Naive thymus-derived CD8-positive, alpha-beta T cell (primary cell): ENCODE data around the gene SNAI1. TPM values are rescaled to one million over a fixed set of nuclear protein-coding genes. Genes with fewer than 3 reads are reported as not detected.
A peak's percentile ranks its signal among the peaks of the same experiment; 100 is the strongest.

Experiments used
- ATAC-seq, 2 donors: fragments of 150-1000 bp; cut with Tn5 transposase in 1 of 2; sonication (Bioruptor Pico), chemical (Tn5 transposase) in 1 of 2; 1 replicate in 1 of 2; 2 replicates in 1 of 2; pipeline ENCODE4 v1.10.0; 2021; ENCODE audit warnings: mild to moderate bottlenecking in 2 of 2, moderate library complexity in 2 of 2
- POLR2A ChIA-PET: fragments of 350-600 bp; sonication (Branson Sonifier 250); formaldehyde crosslinking; loops from one replicate; lab custom pipeline; 2021; ENCODE audit warnings: antibody characterized with exemption; lab: Charles Lee
- DNase-seq, 10 donors: peaks; one replicate each; pipeline versions ENCODE4 v3.0.0 to v3.0.0-alpha.2; 2020 to 2022
- H3K27ac Mint-ChIP-seq, 10 donors: one replicate each; pipeline ENCODE4 v1.8.0; 2020 to 2022; ENCODE audit warnings: mild to moderate bottlenecking in 10 of 10, mixed read lengths in 10 of 10, moderate library complexity in 4 of 10, inconsistent platforms in 1 of 10
- H3K27me3 Mint-ChIP-seq, 5 donors: one replicate each; pipeline ENCODE4 v1.8.0; 2021 to 2022; ENCODE audit warnings: mixed read lengths in 5 of 5
- H3K36me3 Mint-ChIP-seq, 3 donors: one replicate each; pipeline ENCODE4 v1.8.0; 2020 to 2022; ENCODE audit warnings: mixed read lengths in 3 of 3, mild to moderate bottlenecking in 2 of 3, inconsistent platforms in 1 of 3
- H3K4me1 Mint-ChIP-seq, 4 donors: one replicate each; pipeline ENCODE4 v1.8.0; 2021 to 2022; ENCODE audit warnings: mixed read lengths in 4 of 4
- H3K4me3 Mint-ChIP-seq, 10 donors: one replicate each; pipeline ENCODE4 v1.8.0; 2020 to 2022; ENCODE audit warnings: mild to moderate bottlenecking in 10 of 10, mixed read lengths in 10 of 10, moderate library complexity in 6 of 10, inconsistent platforms in 1 of 10
- H3K9me3 Mint-ChIP-seq, 9 donors: one replicate each; pipeline ENCODE4 v1.8.0; 2020 to 2022; ENCODE audit warnings: mixed read lengths in 9 of 9, mild to moderate bottlenecking in 3 of 9, inconsistent platforms in 1 of 9, moderate library complexity in 1 of 9
- polyA plus RNA-seq, 3 donors: library from polyadenylated mRNA; unstranded; fragments of 300-500 nt; fragmentation: Illumina TruSeq; gene quantifications; one replicate each; pipeline ENCODE4 v1.2.3, GENCODE V29; 2021
- total RNA-seq, 8 experiments: library from RNA in 2 of 8; stranded (reverse) in 2 of 8; gene quantifications; one replicate each; pipeline ENCODE4 v1.2.3 and lab custom pipeline; 2021 to 2026

SNAI1 gene
- total and polyA plus RNA-seq, 5 experiments from 2014 or later, result 0.25 to 1.5 (median 0.73) TPM; not detected in 1

DNA sequence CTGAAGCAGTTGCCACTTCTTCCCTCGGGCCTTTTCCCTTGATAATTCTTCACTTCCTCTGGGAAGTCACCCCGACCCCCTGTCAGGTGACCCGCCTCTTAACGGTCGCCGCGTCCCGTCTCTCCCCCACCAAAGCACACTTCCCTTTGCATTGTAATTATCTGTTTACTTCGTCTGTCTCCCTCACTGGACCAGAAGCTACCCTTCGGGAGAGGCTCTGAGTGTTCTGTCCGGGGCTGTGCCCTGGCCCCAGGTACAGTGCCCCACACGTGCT, 771 bp upstream of the SNAI1 start:
- Mint-ChIP-seq H3K27me3 (no peaks in the 10 kb centered on the region), H3K36me3 (no peaks in the 10 kb centered on the region), H3K4me1 (peaks cover 17 to 40% (median 34%) of the 10 kb centered on the region in 4 donors), H3K4me3 (peak overlapping the region; percentile 63 to 80 (median 74)), H3K9me3 (no peaks in the 10 kb centered on the region), H3K27ac (peak overlapping the region in 8 of 10 donors; percentile 2 to 90 (median 76))
- ATAC-seq, result no peak
- DNase-seq, result peak in 1 of 10 donors; percentile 14
- POLR2A ChIA-PET, result interaction anchor here (0.6 to 2.2 kb wide), 4 partner anchors 34 to 134 kb away, joined by 3 to 16 read pairs (median 4); partner anchors contain the start of gene UBE2V1

DNA sequence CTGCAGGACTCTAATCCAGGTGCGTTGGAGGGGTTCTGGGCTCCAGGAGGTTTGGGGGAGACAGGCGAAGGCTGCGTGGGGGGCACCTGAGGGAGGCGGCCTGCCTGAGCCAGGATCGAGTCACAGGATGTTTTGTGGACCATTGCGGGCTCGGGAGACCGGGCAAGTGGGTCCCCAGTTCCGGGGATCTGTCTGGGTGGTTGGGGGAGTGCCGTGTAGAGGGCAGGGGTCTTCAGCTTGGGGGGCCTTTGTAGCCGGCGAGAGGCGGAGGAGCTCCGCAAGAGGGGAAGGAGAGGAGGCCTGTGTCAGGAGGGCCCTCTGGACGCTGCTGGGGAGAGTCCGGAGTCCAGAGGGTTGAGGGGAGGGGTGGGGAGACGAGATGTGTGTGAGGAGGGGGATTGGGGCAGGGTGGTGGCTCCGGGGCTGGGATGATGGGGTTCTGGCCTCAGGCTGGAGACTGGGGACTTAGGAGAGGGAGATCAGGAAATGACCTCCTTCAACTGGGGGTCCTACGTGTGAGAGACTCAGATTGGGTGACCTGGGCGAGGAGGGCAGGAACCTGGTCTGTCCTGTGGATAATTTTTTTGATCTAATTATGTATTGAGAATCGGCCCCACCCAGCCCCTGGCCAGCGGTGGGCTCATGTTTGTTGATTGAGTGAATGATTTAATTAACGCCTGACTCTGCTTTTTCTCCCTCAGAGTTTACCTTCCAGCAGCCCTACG, 505 bp downstream of the SNAI1 start:
- ATAC-seq, result peak in 1 of 2 donors; percentile 19
- peaks cover 17 to 40% (median 34%) of the 10 kb centered on the region in 4 donors for H3K4me1 Mint-ChIP-seq
- H3K9me3 Mint-ChIP-seq, result no peaks in the 10 kb centered on the region
- H3K36me3 Mint-ChIP-seq, result no peaks in the 10 kb centered on the region
- DNase-seq, result no peak
- no peaks in the 10 kb centered on the region for H3K27me3 Mint-ChIP-seq
- H3K4me3 Mint-ChIP-seq, result peak overlapping the region; percentile 62 to 80 (median 72)
- POLR2A ChIA-PET, result interaction anchor here (0.7 to 2.2 kb wide), 7 partner anchors 19 to 170 kb away, joined by 3 to 16 read pairs (median 4); partner anchors contain the start of genes PEDS1 and UBE2V1
- H3K27ac Mint-ChIP-seq, result peak overlapping the region in 9 of 10 donors; percentile 31 to 94 (median 86)

DNA sequence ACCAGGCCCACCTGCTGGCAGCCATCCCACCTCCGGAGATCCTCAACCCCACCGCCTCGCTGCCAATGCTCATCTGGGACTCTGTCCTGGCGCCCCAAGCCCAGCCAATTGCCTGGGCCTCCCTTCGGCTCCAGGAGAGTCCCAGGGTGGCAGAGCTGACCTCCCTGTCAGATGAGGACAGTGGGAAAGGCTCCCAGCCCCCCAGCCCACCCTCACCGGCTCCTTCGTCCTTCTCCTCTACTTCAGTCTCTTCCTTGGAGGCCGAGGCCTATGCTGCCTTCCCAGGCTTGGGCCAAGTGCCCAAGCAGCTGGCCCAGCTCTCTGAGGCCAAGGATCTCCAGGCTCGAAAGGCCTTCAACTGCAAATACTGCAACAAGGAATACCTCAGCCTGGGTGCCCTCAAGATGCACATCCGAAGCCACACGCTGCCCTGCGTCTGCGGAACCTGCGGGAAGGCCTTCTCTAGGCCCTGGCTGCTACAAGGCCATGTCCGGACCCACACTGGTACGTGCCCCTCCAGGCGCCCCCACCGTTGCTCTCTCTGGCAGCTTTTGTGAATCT, 1.1 kb downstream of the SNAI1 start:
- H3K4me1 Mint-ChIP-seq, result peaks cover 17 to 40% (median 32%) of the 10 kb centered on the region in 4 donors
- ATAC-seq (no peak), DNase-seq (no peak)
- no peaks in the 10 kb centered on the region for H3K36me3 Mint-ChIP-seq
- POLR2A ChIA-PET, result interaction anchor here (0.8 to 1.0 kb wide), 3 partner anchors 18 to 129 kb away, joined by 3 to 5 read pairs (median 3); no protein-coding TSS in a partner anchor
- H3K9me3 Mint-ChIP-seq, result no peaks in the 10 kb centered on the region
- peak overlapping the region in 8 of 10 donors; percentile 70 to 81 (median 74) for H3K4me3 Mint-ChIP-seq
- no peaks in the 10 kb centered on the region for H3K27me3 Mint-ChIP-seq
- H3K27ac Mint-ChIP-seq, result peak overlapping the region in 4 of 10 donors; percentile 58 to 90 (median 86)

DNA sequence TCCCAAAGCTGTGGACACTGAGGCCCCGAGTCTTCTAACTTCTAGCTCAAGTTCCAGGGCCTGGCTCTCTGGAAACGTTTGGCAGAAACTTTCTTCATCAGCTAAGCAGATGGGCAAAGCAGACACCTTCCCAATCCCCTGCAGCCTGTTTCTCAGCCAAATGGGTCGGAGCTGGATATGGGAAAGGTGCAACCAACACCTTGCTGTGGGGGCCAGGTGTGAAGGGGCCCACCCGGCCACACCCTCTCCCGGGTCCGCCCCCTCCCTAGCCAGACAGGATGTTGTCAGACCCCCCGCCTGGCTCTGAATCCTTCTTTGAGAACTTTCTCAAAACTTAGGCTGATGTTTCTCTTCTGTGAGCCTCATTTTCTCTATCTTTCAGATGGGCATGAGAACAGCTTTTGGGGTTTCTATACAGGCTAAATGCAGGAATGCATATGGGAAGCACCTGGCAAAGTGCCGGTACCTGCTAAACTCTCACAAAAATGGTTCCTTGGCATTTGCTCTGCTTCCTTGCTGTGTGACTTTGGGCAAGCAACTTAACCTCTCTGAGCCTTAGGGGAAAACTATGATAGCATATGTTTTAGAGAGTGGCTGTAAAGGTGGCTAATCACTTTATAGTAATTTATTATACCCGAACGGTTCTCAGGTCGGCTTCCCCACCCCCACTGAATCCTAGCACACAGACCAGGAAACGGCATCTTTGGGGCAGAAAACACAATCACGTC, 1.8 kb downstream of the SNAI1 start:
- DNase-seq (no peak), ATAC-seq (no peak)
- Mint-ChIP-seq H3K4me1 (peaks cover 15 to 36% (median 29%) of the 10 kb centered on the region in 4 donors), H3K36me3 (no peaks in the 10 kb centered on the region), H3K27ac (peak overlapping the region in 1 of 10 donors; percentile 90), H3K27me3 (no peaks in the 10 kb centered on the region), H3K4me3 (peak overlapping the region in 3 of 10 donors; percentile 30 to 81 (median 71)), H3K9me3 (no peaks in the 10 kb centered on the region)
- POLR2A ChIA-PET, result interaction anchor here (0.8 kb wide), 1 partner anchor 129 kb away, joined by 3 read pairs; no protein-coding TSS in a partner anchor

DNA sequence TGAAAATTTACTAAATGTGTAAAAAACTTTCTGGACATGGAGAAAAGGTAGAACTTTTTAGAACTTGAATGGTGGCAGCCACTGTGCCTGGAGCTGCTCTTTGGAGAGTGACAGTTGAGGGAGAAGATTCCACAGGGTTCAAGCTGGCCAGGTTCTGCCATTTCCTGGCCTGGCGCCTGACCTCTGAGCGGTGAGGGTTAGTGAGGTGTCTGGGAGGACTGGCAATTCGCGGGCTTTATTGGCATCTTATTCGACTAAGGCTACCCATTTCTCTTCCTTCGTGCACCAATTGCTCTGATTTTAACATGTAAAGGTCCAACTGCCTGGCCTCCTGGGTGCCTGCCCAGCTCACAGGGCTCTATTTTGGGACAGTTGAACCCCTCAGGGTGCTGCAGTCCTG, 2.4 kb downstream of the SNAI1 start:
- DNase-seq, result no peak
- H3K36me3 Mint-ChIP-seq, result no peaks in the 10 kb centered on the region
- H3K27ac Mint-ChIP-seq, result no peak overlapping the region
- peaks cover 13 to 30% (median 23%) of the 10 kb centered on the region in 4 donors for H3K4me1 Mint-ChIP-seq
- no peak overlapping the region for H3K4me3 Mint-ChIP-seq
- H3K27me3 Mint-ChIP-seq, result no peaks in the 10 kb centered on the region
- H3K9me3 Mint-ChIP-seq, result no peaks in the 10 kb centered on the region
- no peak for ATAC-seq
- POLR2A ChIA-PET, result no interaction called here

DNA sequence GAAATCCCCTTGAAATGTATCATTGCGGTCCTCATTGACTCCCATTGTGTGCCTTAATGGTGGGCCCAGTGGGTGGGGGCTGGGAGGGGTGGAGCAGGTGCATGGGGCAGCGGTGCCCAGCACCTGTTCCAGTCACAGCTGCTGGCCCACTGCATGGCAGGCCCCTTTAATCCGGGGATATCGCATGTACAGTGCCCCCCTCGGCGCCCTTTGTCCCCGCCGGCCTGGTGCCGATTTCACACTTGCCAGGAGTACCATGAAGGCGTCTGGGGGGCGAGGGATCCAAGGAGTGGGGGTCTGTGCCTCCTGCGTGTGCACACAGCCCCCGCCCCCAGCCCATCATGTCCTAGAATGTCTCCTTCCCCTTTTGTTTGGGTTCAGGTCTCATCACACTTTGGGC, 2.8 kb downstream of the SNAI1 start:
- H3K36me3 Mint-ChIP-seq, result no peaks in the 10 kb centered on the region
- POLR2A ChIA-PET, result no interaction called here
- ATAC-seq (no peak), DNase-seq (no peak)
- no peaks in the 10 kb centered on the region for H3K9me3 Mint-ChIP-seq
- H3K4me3 Mint-ChIP-seq, result no peak overlapping the region
- H3K27me3 Mint-ChIP-seq, result no peaks in the 10 kb centered on the region
- H3K27ac Mint-ChIP-seq, result peak overlapping the region in 1 of 10 donors; percentile 41
- peaks cover 14 to 27% (median 20%) of the 10 kb centered on the region in 4 donors for H3K4me1 Mint-ChIP-seq

DNA sequence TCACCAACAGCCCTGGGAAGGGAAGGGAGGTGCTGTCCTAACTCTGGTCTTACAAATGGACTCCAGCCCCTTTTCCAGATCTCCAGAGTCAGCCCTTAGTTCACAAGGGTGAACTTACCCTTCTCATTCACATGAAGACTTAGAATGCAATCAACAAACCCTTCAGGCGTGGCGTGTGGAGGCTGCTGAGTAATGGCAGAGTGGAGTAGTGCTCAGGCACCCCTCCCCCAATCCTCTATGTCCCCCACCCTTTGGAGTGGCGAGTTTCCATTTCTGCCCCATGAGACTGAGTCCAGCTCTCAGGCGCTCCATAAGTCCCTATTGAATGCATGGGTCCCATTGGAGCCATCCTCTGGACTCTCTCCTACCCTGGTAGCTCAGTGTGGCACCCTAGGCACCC, 3.3 kb downstream of the SNAI1 start:
- no peak for ATAC-seq
- POLR2A ChIA-PET, result no interaction called here

DNA sequence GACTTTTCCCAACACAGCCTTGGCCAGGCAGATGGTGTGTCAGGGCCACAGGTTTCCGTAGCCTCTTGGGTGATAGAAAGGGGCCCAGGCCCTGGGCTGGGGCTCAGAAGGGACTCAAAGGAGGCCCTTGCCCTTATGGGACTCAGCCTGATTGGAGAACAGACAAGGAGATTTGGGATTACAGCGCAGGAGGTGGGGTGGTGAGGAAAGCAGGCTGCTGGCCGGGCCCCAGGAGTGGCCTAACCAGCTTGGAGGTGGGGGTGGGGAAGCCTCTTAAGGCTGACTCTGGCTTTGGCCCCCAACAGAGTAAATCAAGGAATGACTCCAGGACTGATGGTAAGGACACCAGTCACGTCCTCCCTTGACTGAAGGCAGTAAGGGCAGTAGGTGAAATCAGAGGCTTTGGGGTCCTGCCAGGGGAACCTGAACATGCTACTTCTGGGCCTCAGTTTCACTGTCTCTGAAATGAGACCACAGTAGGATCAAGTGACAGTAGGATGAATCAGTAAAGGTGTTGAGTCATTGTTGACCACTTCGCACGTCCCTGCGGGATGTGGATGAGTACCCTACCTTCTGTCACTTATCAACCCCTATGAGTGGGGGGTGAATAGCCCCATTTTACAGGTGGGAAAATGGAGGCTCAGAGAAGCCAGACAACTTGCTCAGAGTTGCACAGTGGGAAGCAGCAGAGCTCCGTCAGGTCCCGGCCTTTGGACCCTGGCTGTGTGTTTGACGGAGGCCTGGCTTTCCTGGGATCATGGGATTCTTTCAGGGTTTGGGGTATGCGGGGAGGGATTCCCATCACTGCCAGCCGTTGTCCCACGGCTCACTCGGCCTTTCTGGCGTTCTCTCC, 4.5 kb downstream of the SNAI1 start:
- Mint-ChIP-seq H3K27ac (no peak overlapping the region), H3K4me1 (peaks cover 10 to 15% (median 14%) of the 10 kb centered on the region in 4 donors), H3K4me3 (no peak overlapping the region), H3K36me3 (no peaks in the 10 kb centered on the region), H3K27me3 (no peaks in the 10 kb centered on the region), H3K9me3 (no peaks in the 10 kb centered on the region)
- ATAC-seq, result no peak
- POLR2A ChIA-PET, result no interaction called here
- DNase-seq, result no peak

More for the DNA sequence above, 3.3 kb downstream of the SNAI1 start:
- Mint-ChIP-seq H3K36me3 (no peaks in the 10 kb centered on the region), H3K27me3 (no peaks in the 10 kb centered on the region), H3K4me3 (no peak overlapping the region), H3K9me3 (no peaks in the 10 kb centered on the region), H3K27ac (peak overlapping the region in 1 of 10 donors; percentile 41), H3K4me1 (peaks cover 14 to 23% (median 19%) of the 10 kb centered on the region in 4 donors)
- DNase-seq, result no peak

DNA sequence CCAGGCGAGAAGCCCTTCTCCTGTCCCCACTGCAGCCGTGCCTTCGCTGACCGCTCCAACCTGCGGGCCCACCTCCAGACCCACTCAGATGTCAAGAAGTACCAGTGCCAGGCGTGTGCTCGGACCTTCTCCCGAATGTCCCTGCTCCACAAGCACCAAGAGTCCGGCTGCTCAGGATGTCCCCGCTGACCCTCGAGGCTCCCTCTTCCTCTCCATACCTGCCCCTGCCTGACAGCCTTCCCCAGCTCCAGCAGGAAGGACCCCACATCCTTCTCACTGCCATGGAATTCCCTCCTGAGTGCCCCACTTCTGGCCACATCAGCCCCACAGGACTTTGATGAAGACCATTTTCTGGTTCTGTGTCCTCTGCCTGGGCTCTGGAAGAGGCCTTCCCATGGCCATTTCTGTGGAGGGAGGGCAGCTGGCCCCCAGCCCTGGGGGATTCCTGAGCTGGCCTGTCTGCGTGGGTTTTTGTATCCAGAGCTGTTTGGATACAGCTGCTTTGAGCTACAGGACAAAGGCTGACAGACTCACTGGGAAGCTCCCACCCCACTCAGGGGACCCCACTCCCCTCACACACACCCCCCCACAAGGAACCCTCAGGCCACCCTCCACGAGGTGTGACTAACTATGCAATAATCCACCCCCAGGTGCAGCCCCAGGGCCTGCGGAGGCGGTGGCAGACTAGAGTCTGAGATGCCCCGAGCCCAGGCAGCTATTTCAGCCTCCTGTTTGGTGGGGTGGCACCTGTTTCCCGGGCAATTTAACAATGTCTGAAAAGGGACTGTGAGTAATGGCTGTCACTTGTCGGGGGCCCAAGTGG, 5.3 kb downstream of the SNAI1 start:
- no peaks in the 10 kb centered on the region for H3K27me3 Mint-ChIP-seq
- peaks cover 6 to 11% (median 10%) of the 10 kb centered on the region in 4 donors for H3K4me1 Mint-ChIP-seq
- DNase-seq (no peak), ATAC-seq (no peak)
- H3K27ac Mint-ChIP-seq, result no peak overlapping the region
- no peaks in the 10 kb centered on the region for H3K36me3 Mint-ChIP-seq
- H3K9me3 Mint-ChIP-seq, result no peaks in the 10 kb centered on the region
- no peak overlapping the region for H3K4me3 Mint-ChIP-seq
- POLR2A ChIA-PET, result no interaction called here

DNA sequence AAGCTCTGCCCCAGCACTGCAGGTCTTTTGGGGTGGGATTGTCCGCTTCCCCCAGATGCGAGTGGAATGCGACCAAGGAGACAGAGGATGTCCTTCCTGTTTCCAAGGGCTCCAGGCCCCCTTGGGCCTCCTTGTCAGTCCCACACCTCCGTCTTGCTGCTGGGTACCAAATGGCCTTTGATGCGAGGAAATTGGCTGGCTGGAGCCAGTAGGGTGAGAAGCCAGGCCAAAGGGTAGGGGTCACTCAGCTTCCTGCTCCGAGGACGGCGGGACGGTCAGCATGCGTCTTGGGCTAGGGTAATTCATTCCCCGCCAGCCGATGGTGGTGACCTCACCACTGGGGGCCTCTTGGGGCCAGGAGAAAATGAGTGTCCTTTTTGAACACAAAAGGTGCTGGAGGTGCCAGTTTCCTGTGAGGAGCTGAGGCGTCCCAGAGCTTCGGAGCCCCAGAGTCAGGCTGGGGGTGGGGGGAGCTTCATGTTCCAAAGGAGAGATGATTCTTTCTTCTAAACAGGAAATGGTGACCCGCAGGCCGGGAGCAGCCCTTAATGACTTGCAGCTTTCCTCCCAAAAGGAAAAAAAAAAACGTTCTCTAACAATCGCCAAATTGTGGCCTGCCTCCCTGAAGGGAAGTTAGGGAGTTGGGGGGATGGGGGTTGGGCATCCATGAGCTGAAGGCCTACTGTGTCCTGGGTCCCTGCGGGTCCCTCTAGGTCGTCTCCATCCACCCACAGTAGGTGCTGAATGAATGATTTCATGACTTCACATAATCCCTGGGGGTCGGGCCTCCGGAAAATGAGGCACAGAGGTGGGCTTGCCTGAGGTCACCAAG, 6.7 kb downstream of the SNAI1 start:
- POLR2A ChIA-PET, result interaction anchor here (1.0 kb wide), 1 partner anchor 127 kb away, joined by 3 read pairs; no protein-coding TSS in a partner anchor
- Mint-ChIP-seq H3K36me3 (no peaks in the 10 kb centered on the region), H3K27me3 (no peaks in the 10 kb centered on the region), H3K4me1 (peaks cover 0 to 5% (median 2%) of the 10 kb centered on the region in 4 donors), H3K27ac (peak overlapping the region in 1 of 10 donors; percentile 20), H3K9me3 (no peaks in the 10 kb centered on the region), H3K4me3 (no peak overlapping the region)
- DNase-seq, result no peak
- no peak for ATAC-seq

DNA sequence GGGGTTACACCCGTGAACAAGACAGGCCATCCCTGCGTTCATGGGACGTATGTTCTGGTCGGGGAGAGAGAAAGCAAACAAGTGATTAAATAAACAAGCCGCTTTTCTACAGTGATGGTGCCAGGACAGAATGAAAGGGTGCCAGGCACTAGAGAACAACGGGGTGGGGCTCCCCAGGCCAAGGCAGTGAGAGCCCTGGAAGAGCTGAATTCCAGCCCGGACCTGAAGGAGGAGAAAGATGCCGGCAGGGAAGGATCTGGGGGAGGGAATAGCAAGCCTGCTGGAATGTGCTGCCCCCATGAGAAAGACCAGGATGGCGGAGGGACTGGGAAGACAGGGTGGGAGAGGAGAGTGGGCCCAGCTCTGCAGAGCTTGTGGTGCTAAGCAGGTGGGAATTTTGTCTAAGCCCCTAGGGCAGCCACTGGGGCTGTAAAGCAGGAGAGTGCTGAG, 7.5 kb downstream of the SNAI1 start:
- no peak for DNase-seq
- Mint-ChIP-seq H3K4me1 (peaks cover 0 to 5% (median 2%) of the 10 kb centered on the region in 4 donors), H3K36me3 (no peaks in the 10 kb centered on the region), H3K27me3 (no peaks in the 10 kb centered on the region), H3K27ac (peak overlapping the region in 3 of 10 donors; percentile 20 to 59 (median 51)), H3K4me3 (no peak overlapping the region), H3K9me3 (no peaks in the 10 kb centered on the region)
- ATAC-seq, result no peak
- POLR2A ChIA-PET, result no interaction called here
